SK-N-SH treated with all-trans-retinoic acid at 6 μM for 48 hours (cell line): ENCODE data around the gene TMEM132D.

ENCODE experiments used
- ARNTL ChIP-seq: fragments of 450-650 bp; formaldehyde crosslinking; IDR thresholded peaks from 2 replicates; pipeline ENCODE4 v1.5.0; 2020; ENCODE audit warnings: low read depth, mild to moderate bottlenecking, moderate library complexity, borderline replicate concordance
- CSDC2 ChIP-seq: fragments of 250-450 bp; sonication (Bioruptor Pico); IDR thresholded peaks from 2 replicates; pipeline ENCODE4 v1.5.0; 2020; ENCODE audit warnings: mild to moderate bottlenecking, moderate library complexity
- CSRNP3 ChIP-seq: fragments of 250-450 bp; sonication (Bioruptor Pico); IDR thresholded peaks from 2 replicates; pipeline ENCODE4 v1.5.1; 2021; ENCODE audit warnings: mild to moderate bottlenecking, moderate library complexity
- ESRRG ChIP-seq: fragments of 250-450 bp; sonication (Bioruptor Pico); IDR thresholded peaks from 2 replicates; pipeline ENCODE4 v1.6.1; 2021; ENCODE audit warnings: mild to moderate bottlenecking
- GLIS3 ChIP-seq: fragments of 250-450 bp; sonication (Bioruptor Pico); IDR thresholded peaks from 2 replicates; pipeline ENCODE4 v1.5.0; 2020; ENCODE audit warnings: mild to moderate bottlenecking, moderate library complexity
- ISL1 ChIP-seq: fragments of 250-450 bp; sonication (Bioruptor Pico); IDR thresholded peaks from 2 replicates; pipeline ENCODE4 v2.1.2; 2022; ENCODE audit warnings: mild to moderate bottlenecking, moderate library complexity
- PATZ1 ChIP-seq: fragments of 250-450 bp; sonication (Bioruptor Pico); IDR thresholded peaks from 2 replicates; pipeline ENCODE4 v1.8.0; 2020; ENCODE audit warnings: mild to moderate bottlenecking, moderate library complexity, borderline replicate concordance
- POU6F1 ChIP-seq: fragments of 250-450 bp; sonication (Bioruptor Pico); IDR thresholded peaks from 2 replicates; pipeline ENCODE4 v1.8.0; 2021; ENCODE audit warnings: low read depth, mild to moderate bottlenecking, moderate library complexity, borderline replicate concordance
- TSHZ2 ChIP-seq: fragments of 250-450 bp; sonication (Bioruptor Pico); IDR thresholded peaks from 2 replicates; pipeline ENCODE4 v1.5.0; 2020; ENCODE audit warnings: mild to moderate bottlenecking, moderate library complexity
- ZC3H10 ChIP-seq: fragments of 250-450 bp; sonication (Bioruptor Pico); IDR thresholded peaks from 2 replicates; pipeline ENCODE4 v1.5.1; 2021; ENCODE audit warnings: mild to moderate bottlenecking, moderate library complexity
- ZFP3 ChIP-seq: fragments of 250-450 bp; sonication (Bioruptor Pico); IDR thresholded peaks from 2 replicates; pipeline ENCODE4 v1.5.0; 2020; ENCODE audit warnings: mild to moderate bottlenecking, moderate library complexity
- ZFP30 ChIP-seq: fragments of 450-650 bp; formaldehyde crosslinking; IDR thresholded peaks from 2 replicates; pipeline ENCODE4 v1.5.0; 2022; ENCODE audit warnings: mild to moderate bottlenecking, moderate library complexity
- ZNF70 ChIP-seq: fragments of 450-650 bp; formaldehyde crosslinking; IDR thresholded peaks from 2 replicates; pipeline ENCODE4 v1.5.0; 2020; ENCODE audit warnings: mild to moderate bottlenecking, moderate library complexity

GRCh38 chr12:129605666-129606065 lies 298.2 kb downstream of the TMEM132D start:
- TF ChIP-seq PATZ1 (CRISPR knock-in tag) (no peak), ARNTL (CRISPR knock-in tag) (no peak), CSDC2 (CRISPR knock-in tag) (no peak), ESRRG (CRISPR knock-in tag) (no peak), TSHZ2 (CRISPR knock-in tag) (no peak), GLIS3 (no peak), ZFP3 (CRISPR knock-in tag) (no peak), ISL1 (CRISPR knock-in tag) (no peak), ZC3H10 (CRISPR knock-in tag) (no peak), POU6F1 (no peak), CSRNP3 (CRISPR knock-in tag) (no peak), ZNF70 (CRISPR knock-in tag) (no peak), ZFP30 (CRISPR knock-in tag) (no peak)
